Measurements from ENCODE around the gene SQOR.

Gene SQOR

DNA sequence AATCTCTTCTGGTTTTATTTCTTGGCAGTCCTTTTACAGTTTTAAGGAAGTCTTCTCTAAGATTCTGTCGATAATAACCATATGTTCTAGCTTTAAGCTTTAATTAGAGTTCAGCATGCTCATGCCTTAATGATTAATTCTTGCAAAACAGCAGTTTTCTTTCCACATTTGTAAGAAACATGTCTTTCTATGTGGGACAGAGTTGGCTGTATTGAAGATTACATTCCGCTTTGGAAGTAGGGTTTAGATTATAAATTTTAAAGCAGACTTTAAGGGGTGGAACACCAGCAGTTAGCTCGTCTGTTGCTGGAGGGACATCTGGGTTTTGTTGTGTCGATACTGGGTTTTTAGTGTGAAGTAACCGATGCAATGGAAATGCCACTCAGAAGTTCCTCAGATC is 35.3 kb downstream of the SQOR start:
- no peak for DNase-seq (ENCODE audit: low spot score)
- TF ChIP-seq CTCF (IDR thresholded peaks at IDR 0.05; ENCODE audit: borderline replicate concordance, control extremely low read depth, extremely low read depth, insufficient read depth, missing control alignments) = no peak
- in situ Hi-C loops (cut with MboI; ENCODE audit: low sequenced_read_pairs, unreplicated experiment) = no loop called here

DNA sequence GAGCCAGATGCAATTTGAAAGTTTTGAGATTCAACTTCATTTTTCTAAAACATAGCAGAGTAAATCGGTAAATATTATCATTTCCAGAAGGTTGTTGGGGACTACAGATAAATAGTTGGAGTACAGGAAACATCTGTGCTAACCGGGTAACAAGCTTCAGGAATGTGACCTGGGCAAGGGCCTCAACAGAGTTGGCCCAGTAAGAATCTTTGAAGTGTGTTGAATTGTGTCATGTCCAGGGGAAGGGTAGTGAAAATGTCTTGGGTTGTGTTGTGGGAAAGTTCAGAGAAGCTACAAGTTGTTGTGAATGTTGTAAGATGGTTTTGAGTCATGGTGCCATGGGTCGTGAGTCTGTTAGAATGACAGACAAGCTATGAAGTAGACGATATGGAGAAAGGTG is 35.7 kb downstream of the SQOR start:
- DNase-seq (ENCODE audit: low spot score) = no peak
- TF ChIP-seq CTCF (IDR thresholded peaks at IDR 0.05; ENCODE audit: borderline replicate concordance, control extremely low read depth, extremely low read depth, insufficient read depth, missing control alignments) = no peak
- in situ Hi-C loops (cut with MboI; ENCODE audit: low sequenced_read_pairs, unreplicated experiment) = no loop called here

GRCh38 chr15:45674677-45675076 is 39.8 kb downstream of the SQOR start:
- DNase-seq (ENCODE audit: low spot score) = no peak
- in situ Hi-C loops (cut with MboI; ENCODE audit: low sequenced_read_pairs, unreplicated experiment) = no loop called here

DNA sequence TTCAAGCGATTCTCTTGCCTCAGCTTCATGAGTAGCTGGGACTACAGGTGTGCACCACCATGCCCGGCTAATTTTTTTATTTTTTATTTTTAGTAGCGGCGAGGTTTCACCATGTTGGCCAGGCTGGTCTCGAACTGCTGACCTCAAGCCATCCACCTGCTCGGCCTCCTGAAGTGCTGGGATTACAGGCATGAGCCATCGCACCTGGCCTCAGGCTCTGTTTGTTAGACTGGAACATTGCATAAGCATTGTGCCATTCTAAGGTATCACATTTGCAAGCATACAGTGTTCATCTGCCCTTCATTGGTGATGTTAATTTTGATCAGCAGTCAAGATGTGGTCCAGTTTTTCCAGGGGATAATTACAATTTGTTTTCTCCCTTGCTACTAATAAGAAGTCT is 43.0 kb downstream of the SQOR start:
- no peak for DNase-seq (ENCODE audit: low spot score)
- in situ Hi-C loops (cut with MboI; ENCODE audit: low sequenced_read_pairs, unreplicated experiment) = no loop called here
- TF ChIP-seq CTCF (IDR thresholded peaks at IDR 0.05; ENCODE audit: borderline replicate concordance, control extremely low read depth, extremely low read depth, insufficient read depth, missing control alignments) = no peak

More at GRCh38 chr15:45674677-45675076, 39.8 kb downstream of the SQOR start:
- TF ChIP-seq CTCF (IDR thresholded peaks at IDR 0.05; ENCODE audit: borderline replicate concordance, control extremely low read depth, extremely low read depth, insufficient read depth, missing control alignments) = no peak

- no peak for DNase-seq (ENCODE audit: low spot score)
- in situ Hi-C loops (cut with MboI; ENCODE audit: low sequenced_read_pairs, unreplicated experiment) = no loop called here
- no peak for TF ChIP-seq CTCF (IDR thresholded peaks at IDR 0.05; ENCODE audit: borderline replicate concordance, control extremely low read depth, extremely low read depth, insufficient read depth, missing control alignments)
These were observed 43.8 kb downstream of the SQOR start for GRCh38 chr15:45678459-45679178.

- DNase-seq (ENCODE audit: low spot score) = no peak
- in situ Hi-C loops (cut with MboI; ENCODE audit: low sequenced_read_pairs, unreplicated experiment) = no loop called here
These were observed 49.7 kb downstream of the SQOR start for GRCh38 chr15:45684533-45684932.

More at GRCh38 chr15:45684533-45684932, 49.7 kb downstream of the SQOR start:
- TF ChIP-seq CTCF (IDR thresholded peaks at IDR 0.05; ENCODE audit: borderline replicate concordance, control extremely low read depth, extremely low read depth, insufficient read depth, missing control alignments) = no peak
